Hepatocyte (in vitro differentiated cells): ENCODE data around the gene BORCS5.

Experiments used
- EZH2phosphoT487 ChIP-seq: fragments of 200-600 bp; sonication (generic); IDR thresholded peaks from one replicate; pipeline ENCODE4 v1.6.1; 2018; ENCODE audit warnings: antibody characterized with exemption, mild to moderate bottlenecking, low read depth, moderate library complexity; ENCODE audit not compliant: unreplicated experiment, severe bottlenecking
- TF ChIP-seq, protein P1 (sequence below): fragments of 200-600 bp; sonication (generic); IDR thresholded peaks from 2 replicates; pipeline ENCODE4 v1.5.1; 2016; ENCODE audit warnings: antibody characterized with exemption, mild to moderate bottlenecking; ENCODE audit not compliant: poor library complexity

DNA sequence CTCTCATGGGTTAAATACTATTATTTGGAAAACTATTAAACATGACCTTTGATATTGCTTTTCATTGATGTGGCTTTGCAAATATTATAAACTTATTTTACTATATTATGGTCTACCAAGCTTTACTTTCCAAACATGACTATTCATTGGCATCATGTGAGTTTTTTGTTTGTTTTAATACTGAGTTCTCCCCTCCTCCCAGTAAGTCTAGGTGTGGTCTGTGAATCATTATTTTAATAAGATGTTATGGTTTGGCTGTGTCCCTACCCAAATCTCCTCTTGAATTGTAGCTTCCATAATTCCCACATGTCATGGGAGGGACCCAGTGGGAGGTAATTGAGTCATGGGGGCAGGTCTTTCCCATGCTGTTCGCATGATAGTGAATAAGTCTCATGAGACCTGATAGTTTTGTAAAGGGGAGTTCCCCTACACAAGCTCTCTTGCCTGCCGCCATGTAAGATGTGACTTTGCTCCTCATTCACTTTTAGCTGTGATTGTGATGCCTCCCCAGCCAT is 80.0 kb downstream of the BORCS5 start:
- TF ChIP-seq, protein P1, sequence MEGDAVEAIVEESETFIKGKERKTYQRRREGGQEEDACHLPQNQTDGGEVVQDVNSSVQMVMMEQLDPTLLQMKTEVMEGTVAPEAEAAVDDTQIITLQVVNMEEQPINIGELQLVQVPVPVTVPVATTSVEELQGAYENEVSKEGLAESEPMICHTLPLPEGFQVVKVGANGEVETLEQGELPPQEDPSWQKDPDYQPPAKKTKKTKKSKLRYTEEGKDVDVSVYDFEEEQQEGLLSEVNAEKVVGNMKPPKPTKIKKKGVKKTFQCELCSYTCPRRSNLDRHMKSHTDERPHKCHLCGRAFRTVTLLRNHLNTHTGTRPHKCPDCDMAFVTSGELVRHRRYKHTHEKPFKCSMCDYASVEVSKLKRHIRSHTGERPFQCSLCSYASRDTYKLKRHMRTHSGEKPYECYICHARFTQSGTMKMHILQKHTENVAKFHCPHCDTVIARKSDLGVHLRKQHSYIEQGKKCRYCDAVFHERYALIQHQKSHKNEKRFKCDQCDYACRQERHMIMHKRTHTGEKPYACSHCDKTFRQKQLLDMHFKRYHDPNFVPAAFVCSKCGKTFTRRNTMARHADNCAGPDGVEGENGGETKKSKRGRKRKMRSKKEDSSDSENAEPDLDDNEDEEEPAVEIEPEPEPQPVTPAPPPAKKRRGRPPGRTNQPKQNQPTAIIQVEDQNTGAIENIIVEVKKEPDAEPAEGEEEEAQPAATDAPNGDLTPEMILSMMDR, result no peak
- no peak for TF ChIP-seq EZH2phosphoT487
